HepG2 (cell line): ENCODE measurements around the gene AMY2A. TPM values are rescaled to one million over a fixed set of nuclear protein-coding genes. Genes with fewer than 3 reads are reported as not detected.
"Not testable (repeated sequence)": the region's sequence is repeated elsewhere in the genome, so short reads cannot be mapped to it uniquely, and the experiment has no call there.

Experiments
- ATAC-seq: fragments of 200-7000 bp; cut with Tn5 transposase; 3 replicates; pipeline ENCODE4 v1.9.1; 2020; ENCODE audit warnings: mild to moderate bottlenecking, moderate library complexity
- BruUV-seq: library from RNA; stranded (reverse); fragments of 400-500 nt; replicated peaks from 2 replicates; lab custom pipeline; 2021; lab: Mats Ljungman, UMichigan
- CTCF ChIA-PET: fragments of 300-600 bp; formaldehyde crosslinking; extraction: SDS; loops from one replicate; lab custom pipeline; 2021; ENCODE audit warnings: low total read pairs, inconsistent platforms, low intra/inter-chr PET ratio; lab: Yijun Ruan, JAX
- POLR2A ChIA-PET: fragments of 350-600 bp; sonication (Branson Sonifier 250); formaldehyde crosslinking; loops from one replicate; lab custom pipeline; 2020; ENCODE audit warnings: antibody characterized with exemption, inconsistent platforms; lab: Yijun Ruan, JAX
- DNase-seq: peaks from one replicate; pipeline ENCODE4 v3.0.0-alpha.2; 2015; ENCODE audit warnings: low spot score
- FAIRE-seq: peaks from 3 replicates; lab custom pipeline; 2011; peaks lifted over from hg19 to GRCh38; lab: Jason Lieb, UNC
- H2AFZ ChIP-seq: one replicate; pipeline ENCODE4 v1.6.1; 2011; ENCODE audit warnings: low read length, inconsistent platforms
- H3K27ac ChIP-seq: fragments of 300-600 bp; 3 replicates; pipeline ENCODE4 v1.8.0; 2011; ENCODE audit warnings: mixed run types, mild to moderate bottlenecking, mixed read lengths, low read length, inconsistent platforms; ENCODE audit not compliant: insufficient read depth; ENCODE audit errors: extremely low read length
- H3K27me3 ChIP-seq, 2 experiments: fragments of 200-600 bp in 1 of 2; 2 replicates in 1 of 2; 3 replicates in 1 of 2; pipeline versions ENCODE4 v1.6.0 to v1.8.0; 2011; ENCODE audit warnings: low read length in 2 of 2, mild to moderate bottlenecking in 2 of 2, moderate library complexity in 2 of 2, inconsistent platforms in 1 of 2; ENCODE audit not compliant: insufficient read depth in 2 of 2, control insufficient read depth in 1 of 2
- H3K36me3 ChIP-seq, 2 experiments: fragments of 200-600 bp in 1 of 2; replicated peaks in 1 of 2; 2 replicates in 1 of 2; 3 replicates in 1 of 2; pipeline versions ENCODE4 v1.5.1 to v1.8.0; 2011; ENCODE audit warnings: low read length in 2 of 2, inconsistent platforms in 1 of 2; ENCODE audit not compliant: insufficient read depth in 2 of 2, control insufficient read depth in 1 of 2
- H3K4me1 ChIP-seq: 2 replicates; pipeline ENCODE4 v1.5.1; 2012; ENCODE audit warnings: low read length, inconsistent platforms; ENCODE audit not compliant: insufficient read depth
- H3K4me2 ChIP-seq: 2 replicates; pipeline ENCODE4 v1.6.0; 2011; ENCODE audit warnings: low read depth, low read length, inconsistent platforms
- H3K4me3 ChIP-seq, 3 experiments: fragments of 200-600 bp in 1 of 3; sonication (generic), shearing (Covaris generic) in 1 of 3; replicated peaks in 1 of 3; 2 replicates each; pipeline ENCODE4 v1.5.1; 2011 to 2016; ENCODE audit warnings: low read length in 3 of 3, inconsistent platforms in 2 of 3, low read depth in 2 of 3, mild to moderate bottlenecking in 2 of 3, control low read depth in 1 of 3, mixed read lengths in 1 of 3; ENCODE audit not compliant: insufficient read depth in 1 of 3
- H3K79me2 ChIP-seq: one replicate; pipeline ENCODE4 v1.6.1; 2011; ENCODE audit warnings: low read length, inconsistent platforms; ENCODE audit not compliant: insufficient read depth
- H3K9ac ChIP-seq: 2 replicates; pipeline ENCODE4 v1.6.0; 2011; ENCODE audit warnings: mild to moderate bottlenecking, low read depth, low read length, inconsistent platforms; ENCODE audit not compliant: insufficient read depth
- H3K9me3 ChIP-seq: 2 replicates; pipeline ENCODE4 v1.5.1; 2012; ENCODE audit warnings: mild to moderate bottlenecking, low read length
- H4K20me1 ChIP-seq: 2 replicates; pipeline ENCODE4 v1.6.0; 2011; ENCODE audit warnings: inconsistent platforms, mild to moderate bottlenecking, low read length, moderate library complexity; ENCODE audit not compliant: insufficient read depth
- ELF1 ChIP-seq: sonication (generic); formaldehyde crosslinking; IDR thresholded peaks from 2 replicates; pipeline ENCODE4 v1.4.0; 2020; ENCODE audit warnings: missing genetic modification reagents
- RCOR2 ChIP-seq: IDR thresholded peaks from 2 replicates; pipeline ENCODE4 v1.6.1; 2016; ENCODE audit warnings: missing biosample characterization, missing genetic modification reagents
- TEAD2 ChIP-seq: sonication (generic); formaldehyde crosslinking; IDR thresholded peaks from 2 replicates; pipeline ENCODE4 v1.9.0; 2021; ENCODE audit warnings: missing genetic modification reagents
- YY1 ChIP-seq: IDR thresholded peaks from 2 replicates; pipeline ENCODE4 v1.6.1; 2011; ENCODE audit warnings: low read length, low read depth, moderate library complexity, mild to moderate bottlenecking; ENCODE audit not compliant: insufficient read depth, insufficient replicate concordance
- WGBS: methylation state at CpG from one replicate; pipeline ENCODE4 v1.1.6; 2017; ENCODE audit warnings: low lambda C conversion rate; 5-methylcytosine and 5-hydroxymethylcytosine counted together
- in situ Hi-C: cut with HindIII; loops from 2 replicates; pipeline ENCODE4 v1.10.0; 2017; ENCODE audit warnings: low pct_unique_long_range_greater_than_20kb; ENCODE audit not compliant: extremely low pct_ligation_motif_present
- intact Hi-C: fragments of 100-400 bp; cut with micrococcal nuclease; formaldehyde crosslinking; loops from one replicate; pipeline ENCODE4 v1.10.0; 2022; ENCODE audit not compliant: unreplicated experiment
- polyA plus RNA-seq, 8 experiments: library from polyadenylated mRNA; depleted of rRNA in 3 of 8; stranded (reverse) in 7 of 8; unstranded in 1 of 8; fragments of >200 nt; fragmentation: Illumina TruSeq in 4 of 8; extraction: Trizol in 4 of 8; gene quantifications; 2 replicates each; pipeline versions ENCODE4 v1.2.1 to v1.2.3, GENCODE V29; 2011 to 2016; ENCODE audit warnings: low read depth in 4 of 8, missing spikeins in 1 of 8, mixed read lengths in 1 of 8; ENCODE audit not compliant: insufficient read depth in 1 of 8
- total RNA-seq, 5 experiments: library from RNA; depleted of rRNA; stranded (reverse); fragments of >200 nt; fragmentation: Illumina TruSeq; extraction: Trizol; gene quantifications; 2 replicates each; pipeline ENCODE4 v1.2.3, GENCODE V29; 2016; ENCODE audit warnings: low read depth in 1 of 5
- TF ChIP-seq, protein P1 (sequence below): IDR thresholded peaks from 2 replicates; pipeline ENCODE4 v1.6.1; 2016; ENCODE audit warnings: missing genetic modification reagents, missing compliant biosample characterization
- TF ChIP-seq, protein P2 (sequence below): sonication (generic); formaldehyde crosslinking; conservative IDR thresholded peaks from 2 replicates; pipeline ENCODE4 v1.4.0; 2020; ENCODE audit warnings: missing genetic modification reagents
- TF ChIP-seq, protein P3 (sequence below): sonication (generic); formaldehyde crosslinking; IDR thresholded peaks from 2 replicates; pipeline ENCODE4 v1.5.1; 2020; ENCODE audit warnings: missing genetic modification reagents, mild to moderate bottlenecking, borderline replicate concordance
- TF ChIP-seq, protein P4 (sequence below): sonication (generic); formaldehyde crosslinking; IDR thresholded peaks from 2 replicates; pipeline ENCODE4 v1.5.0; 2020; ENCODE audit warnings: missing genetic modification reagents

Gene AMY2A
- total and polyA plus RNA-seq, 2 of the 13 experiments (the other 11 are each of a cell fraction or from before 2014, with no cell fraction given), result not detected

DNA sequence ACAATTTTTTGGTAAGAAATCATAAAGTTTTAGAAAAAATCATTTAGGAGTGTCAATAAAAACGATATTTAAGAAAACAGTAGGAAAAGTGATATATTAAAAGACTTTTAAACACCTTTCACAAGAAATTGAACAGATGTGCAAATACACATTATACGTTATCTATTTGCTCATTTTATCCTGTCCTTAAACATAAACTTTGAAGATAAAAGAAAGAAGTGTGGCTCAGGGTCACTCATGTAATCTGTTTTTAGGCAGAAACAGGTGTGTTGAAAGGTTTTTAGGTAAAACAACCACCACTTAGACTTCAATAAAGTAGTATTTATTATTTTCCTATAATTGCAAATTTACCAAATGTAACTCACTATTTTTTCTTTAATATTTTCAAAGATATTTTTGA lies 32.7 kb upstream of the AMY2A start (continued):
- TF ChIP-seq, protein P1, sequence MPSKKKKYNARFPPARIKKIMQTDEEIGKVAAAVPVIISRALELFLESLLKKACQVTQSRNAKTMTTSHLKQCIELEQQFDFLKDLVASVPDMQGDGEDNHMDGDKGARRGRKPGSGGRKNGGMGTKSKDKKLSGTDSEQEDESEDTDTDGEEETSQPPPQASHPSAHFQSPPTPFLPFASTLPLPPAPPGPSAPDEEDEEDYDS (CRISPR knock-in tag), result no peak
- TF ChIP-seq, protein P2, sequence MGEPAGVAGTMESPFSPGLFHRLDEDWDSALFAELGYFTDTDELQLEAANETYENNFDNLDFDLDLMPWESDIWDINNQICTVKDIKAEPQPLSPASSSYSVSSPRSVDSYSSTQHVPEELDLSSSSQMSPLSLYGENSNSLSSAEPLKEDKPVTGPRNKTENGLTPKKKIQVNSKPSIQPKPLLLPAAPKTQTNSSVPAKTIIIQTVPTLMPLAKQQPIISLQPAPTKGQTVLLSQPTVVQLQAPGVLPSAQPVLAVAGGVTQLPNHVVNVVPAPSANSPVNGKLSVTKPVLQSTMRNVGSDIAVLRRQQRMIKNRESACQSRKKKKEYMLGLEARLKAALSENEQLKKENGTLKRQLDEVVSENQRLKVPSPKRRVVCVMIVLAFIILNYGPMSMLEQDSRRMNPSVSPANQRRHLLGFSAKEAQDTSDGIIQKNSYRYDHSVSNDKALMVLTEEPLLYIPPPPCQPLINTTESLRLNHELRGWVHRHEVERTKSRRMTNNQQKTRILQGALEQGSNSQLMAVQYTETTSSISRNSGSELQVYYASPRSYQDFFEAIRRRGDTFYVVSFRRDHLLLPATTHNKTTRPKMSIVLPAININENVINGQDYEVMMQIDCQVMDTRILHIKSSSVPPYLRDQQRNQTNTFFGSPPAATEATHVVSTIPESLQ (CRISPR knock-in tag), result no peak
- TF ChIP-seq ELF1 (CRISPR knock-in tag), result no peak
- TF ChIP-seq TEAD2 (CRISPR knock-in tag), result no peak
- TF ChIP-seq RCOR2 (CRISPR knock-in tag), result no peak
- TF ChIP-seq, protein P3, sequence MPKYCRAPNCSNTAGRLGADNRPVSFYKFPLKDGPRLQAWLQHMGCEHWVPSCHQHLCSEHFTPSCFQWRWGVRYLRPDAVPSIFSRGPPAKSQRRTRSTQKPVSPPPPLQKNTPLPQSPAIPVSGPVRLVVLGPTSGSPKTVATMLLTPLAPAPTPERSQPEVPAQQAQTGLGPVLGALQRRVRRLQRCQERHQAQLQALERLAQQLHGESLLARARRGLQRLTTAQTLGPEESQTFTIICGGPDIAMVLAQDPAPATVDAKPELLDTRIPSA (CRISPR knock-in tag), result no peak
- TF ChIP-seq YY1, result no peak
- TF ChIP-seq, protein P4, sequence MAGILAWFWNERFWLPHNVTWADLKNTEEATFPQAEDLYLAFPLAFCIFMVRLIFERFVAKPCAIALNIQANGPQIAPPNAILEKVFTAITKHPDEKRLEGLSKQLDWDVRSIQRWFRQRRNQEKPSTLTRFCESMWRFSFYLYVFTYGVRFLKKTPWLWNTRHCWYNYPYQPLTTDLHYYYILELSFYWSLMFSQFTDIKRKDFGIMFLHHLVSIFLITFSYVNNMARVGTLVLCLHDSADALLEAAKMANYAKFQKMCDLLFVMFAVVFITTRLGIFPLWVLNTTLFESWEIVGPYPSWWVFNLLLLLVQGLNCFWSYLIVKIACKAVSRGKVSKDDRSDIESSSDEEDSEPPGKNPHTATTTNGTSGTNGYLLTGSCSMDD, result no peak
- TF ChIP-seq, all 625 proteins: peak for 0

DNA sequence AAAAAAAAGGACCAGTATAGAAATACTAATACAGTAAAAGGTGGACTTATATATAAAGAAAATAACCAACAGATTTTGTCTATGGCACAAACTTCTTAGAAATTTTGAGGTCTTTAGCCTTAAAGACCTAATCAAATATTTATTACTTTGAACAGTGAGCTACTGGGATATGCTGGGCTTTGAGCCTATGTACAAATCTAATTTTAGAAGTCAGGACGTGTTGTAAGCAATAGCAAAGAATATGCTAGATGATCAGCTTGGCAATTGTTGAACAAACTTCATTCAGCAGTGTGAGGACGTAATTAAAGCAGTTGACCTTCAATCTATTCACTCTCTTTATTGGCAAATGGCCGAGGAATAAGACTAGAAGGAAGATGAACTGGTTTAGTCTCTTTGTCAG lies 14.5 kb upstream of the AMY2A start:
- H3K4me1 ChIP-seq, intact Hi-C loops, ATAC-seq, in situ Hi-C loops, POLR2A ChIA-PET, DNase-seq, H3K79me2 ChIP-seq, H2AFZ ChIP-seq, H3K27ac ChIP-seq, FAIRE-seq, H3K4me3 ChIP-seq, H3K9me3 ChIP-seq, BruUV-seq, H4K20me1 ChIP-seq, CTCF ChIA-PET, H3K27me3 ChIP-seq, H3K4me2 ChIP-seq, H3K36me3 ChIP-seq, H3K9ac ChIP-seq: not testable (repeated sequence)
- no CpG with 5 or more reads among the region's 3 CpGs for WGBS
